Activated gamma-delta T cell treated with Interleukin-2 at 50 U/mL for 16 hours (primary cell): ENCODE results near the gene HAX1.
"Not testable (repeated sequence)": the region's sequence is repeated elsewhere in the genome, so short reads cannot be mapped to it uniquely, and the experiment has no call there.

Experiments used
- DNase-seq: peaks from one replicate; pipeline ENCODE4 v3.0.0-alpha.2; 2020

HAX1 gene

DNA sequence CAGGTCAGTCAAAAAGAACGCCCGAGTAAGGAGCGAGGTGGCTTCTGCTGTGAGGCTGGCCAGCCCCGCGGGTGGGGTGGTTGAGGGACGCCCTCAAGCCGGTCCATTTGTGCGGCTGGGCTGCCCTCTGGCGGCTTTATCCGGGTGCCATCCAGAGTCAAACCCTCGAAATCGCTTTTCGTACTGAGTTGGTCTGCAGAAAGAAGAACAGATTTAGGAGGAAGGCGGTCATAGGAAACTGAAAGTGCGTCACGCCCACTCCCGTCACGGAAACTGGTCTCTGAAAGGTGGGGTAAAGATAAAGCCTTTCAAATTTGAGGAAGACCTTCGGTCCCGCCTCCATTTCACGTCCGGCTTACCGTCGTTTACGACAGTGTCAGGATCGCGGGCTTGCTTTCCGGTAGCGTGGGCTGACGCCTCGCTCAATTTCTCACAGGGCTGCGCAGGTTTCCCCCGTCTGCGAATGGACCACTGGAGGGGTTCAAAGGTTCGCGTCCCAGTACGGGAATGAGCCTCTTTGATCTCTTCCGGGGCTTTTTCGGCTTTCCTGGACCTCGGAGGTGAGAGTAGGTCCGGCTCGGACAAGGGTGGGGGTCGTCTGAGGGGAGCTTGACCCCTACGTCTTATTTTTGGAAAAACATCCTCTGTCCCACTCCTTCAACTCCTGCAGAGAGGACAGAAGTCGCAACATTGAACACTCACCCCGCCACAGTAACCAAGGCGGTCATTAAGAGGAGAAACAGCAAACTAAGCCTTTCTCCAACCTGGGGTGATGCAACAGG lies at the start of gene HAX1:
TSS of gene HAX1 (plus strand) at position 413 of the 782 bp plus-strand sequence. CDS start at position 508, 95 bp downstream.
- peak; percentile 95 for DNase-seq

DNA sequence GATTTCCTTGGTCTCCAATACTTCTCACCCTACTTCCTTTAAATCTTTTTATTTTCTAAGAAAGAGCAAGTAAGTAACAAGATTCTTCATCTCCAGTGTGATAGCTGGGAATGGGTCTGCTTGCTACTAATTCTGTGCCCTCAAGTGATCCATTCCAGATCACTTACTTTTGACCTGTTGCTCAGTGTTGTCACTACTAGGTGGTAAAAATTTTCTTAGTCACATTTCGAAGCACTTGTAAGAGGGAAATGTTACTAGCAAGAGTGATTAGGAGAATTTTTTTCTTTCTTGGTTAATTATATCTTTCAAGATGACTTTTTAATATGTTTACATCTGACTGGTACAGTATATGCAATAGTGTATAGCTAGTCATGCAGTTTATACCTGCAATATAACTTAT lies 49.5 kb upstream of the HAX1 start:
- DNase-seq = no peak

DNA sequence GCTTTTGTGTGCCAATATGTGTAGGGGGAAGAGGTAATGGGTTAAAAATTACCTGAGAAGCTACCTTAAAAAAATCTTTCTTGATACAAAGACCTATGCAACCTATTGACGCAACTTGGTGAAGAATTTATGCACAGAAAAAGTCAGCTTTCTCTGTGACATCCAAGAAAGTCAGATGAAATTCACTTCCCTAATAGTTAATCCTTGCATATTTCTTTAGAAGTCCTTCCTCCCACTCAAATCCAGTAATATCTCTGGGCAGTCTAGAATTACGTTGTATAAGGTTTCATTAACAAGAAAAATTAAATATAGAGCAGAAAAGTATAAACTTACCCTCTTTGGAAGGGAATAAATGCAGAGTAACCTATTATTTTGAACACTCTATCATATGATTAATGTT lies 48.8 kb upstream of the HAX1 start:
- DNase-seq = no peak

GRCh38 chr1:154225370-154225769 lies 47.1 kb upstream of the HAX1 start:
- no peak for DNase-seq

DNA sequence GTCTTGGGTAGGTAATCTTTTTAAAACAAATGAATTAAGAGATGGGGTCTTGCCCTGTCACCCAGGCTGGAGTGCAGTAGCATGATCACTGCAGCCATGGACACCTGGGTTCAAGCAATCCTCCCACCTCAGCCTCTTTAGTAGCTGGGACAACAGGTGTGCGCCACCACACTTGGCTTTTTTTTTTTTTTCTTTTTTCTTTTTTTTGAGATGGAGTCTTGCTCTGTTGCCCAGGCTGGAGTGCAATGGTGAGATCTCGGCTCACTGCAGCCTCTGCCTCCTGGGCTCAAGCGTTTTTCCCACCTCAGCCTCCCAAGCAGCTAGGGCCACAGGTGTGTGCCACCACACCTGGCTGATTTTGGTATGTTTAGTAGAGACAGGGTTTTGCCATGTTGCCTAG lies 41.3 kb upstream of the HAX1 start:
- DNase-seq = not testable (repeated sequence)

- not testable (repeated sequence) for DNase-seq
Observed at GRCh38 chr1:154233127-154233526, 39.3 kb upstream of the HAX1 start.

GRCh38 chr1:154236855-154237254 lies 35.6 kb upstream of the HAX1 start:
- DNase-seq = no peak

DNA sequence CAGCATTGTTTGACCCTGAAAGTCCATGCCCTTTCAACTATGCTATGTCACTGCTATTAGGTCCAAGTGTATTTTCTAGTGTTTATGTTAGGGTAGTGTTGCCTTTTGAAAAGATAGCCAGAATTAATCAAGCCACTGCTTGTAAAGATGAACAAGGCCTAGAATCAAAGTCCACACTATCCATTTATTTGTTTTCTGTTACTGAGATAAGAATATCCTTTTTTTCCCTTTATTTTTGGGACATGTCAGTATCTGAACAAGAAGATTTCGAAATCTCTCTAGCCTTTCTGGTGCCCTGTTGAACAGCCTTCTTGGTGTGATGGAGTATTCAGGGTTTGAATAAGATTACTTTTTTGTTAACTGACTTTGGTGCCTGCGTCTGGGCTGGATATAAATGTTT lies 35.0 kb upstream of the HAX1 start:
- no peak for DNase-seq

DNA sequence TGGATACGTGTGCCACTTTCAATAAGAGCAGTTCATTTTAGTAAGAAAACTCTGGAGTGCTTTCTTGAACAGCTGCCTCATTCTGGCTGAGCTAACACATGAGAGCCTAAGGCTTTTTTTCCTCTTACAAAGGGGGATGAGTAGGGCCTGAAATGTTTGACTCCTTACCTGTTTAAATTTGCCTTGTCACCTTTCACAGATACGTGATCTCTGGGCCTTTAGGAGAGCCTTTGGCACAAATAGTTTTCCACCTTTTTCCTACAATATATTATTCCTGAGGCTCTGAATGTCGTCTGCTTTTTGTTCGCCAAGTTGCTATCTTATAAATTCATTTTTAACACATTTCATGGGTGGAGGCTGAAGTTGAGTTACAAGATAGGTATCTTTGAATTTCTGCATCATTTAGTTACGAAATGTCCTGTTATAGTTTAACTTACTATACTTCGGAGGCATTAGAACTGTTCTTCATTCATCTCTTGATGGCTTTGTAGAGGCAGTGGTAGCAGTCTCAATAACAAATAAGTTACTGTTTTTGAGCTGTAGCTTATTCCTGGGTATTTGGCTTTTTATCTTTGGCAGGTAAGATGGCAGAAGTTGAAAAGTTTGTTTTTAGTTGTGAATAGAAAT lies 34.4 kb upstream of the HAX1 start:
- DNase-seq = no peak

GRCh38 chr1:154239491-154239890 lies 32.9 kb upstream of the HAX1 start:
- no peak for DNase-seq

DNA sequence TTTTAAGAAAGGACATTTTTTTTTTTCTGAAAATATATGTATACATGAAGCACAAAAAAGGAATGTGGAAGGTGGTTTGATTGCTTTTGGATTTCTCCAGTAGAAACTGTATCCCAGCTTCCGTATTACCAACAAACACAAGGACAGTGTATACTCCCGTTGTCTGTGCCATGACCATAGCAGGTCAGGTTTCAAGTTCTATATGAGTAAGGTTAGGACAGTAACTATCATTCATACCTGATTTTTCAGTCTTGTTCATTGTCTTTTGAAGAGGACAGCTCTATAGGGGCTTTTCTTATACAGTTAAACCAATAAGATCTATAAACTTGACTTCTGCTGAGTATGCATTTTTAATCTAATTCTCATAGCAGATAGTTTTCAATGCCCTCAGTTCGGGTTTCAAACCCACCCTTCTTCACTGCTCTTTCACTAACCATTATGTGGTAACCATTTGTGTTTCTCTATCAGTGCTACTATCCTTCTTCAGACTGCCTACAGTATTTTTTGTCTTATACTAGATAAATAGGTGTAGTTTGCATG lies 32.1 kb upstream of the HAX1 start:
- DNase-seq = no peak

GRCh38 chr1:154241703-154242351 lies 30.6 kb upstream of the HAX1 start:
- DNase-seq = no peak

DNA sequence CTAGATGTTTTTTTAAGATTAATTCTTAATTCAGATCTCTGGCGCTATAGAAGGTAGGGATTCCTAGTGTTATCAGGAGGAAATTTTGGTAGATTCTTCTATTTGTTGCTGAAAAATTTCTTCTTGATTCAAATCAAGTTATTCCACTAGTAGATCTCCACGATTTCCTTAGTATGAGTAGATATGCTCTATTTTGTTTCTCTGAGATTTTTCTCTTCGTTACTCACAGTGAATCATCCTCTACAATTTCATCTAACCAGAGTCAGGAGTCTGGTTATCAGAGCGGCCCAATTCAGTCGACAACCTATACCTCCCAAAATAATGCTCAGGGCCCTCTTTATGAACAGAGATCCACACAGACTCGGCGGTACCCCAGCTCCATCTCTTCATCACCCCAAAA lies 18.8 kb upstream of the HAX1 start:
- DNase-seq = no peak

GRCh38 chr1:154256686-154257085 lies 15.7 kb upstream of the HAX1 start:
- no peak for DNase-seq

GRCh38 chr1:154258784-154259183 lies 13.6 kb upstream of the HAX1 start:
- no peak for DNase-seq

DNA sequence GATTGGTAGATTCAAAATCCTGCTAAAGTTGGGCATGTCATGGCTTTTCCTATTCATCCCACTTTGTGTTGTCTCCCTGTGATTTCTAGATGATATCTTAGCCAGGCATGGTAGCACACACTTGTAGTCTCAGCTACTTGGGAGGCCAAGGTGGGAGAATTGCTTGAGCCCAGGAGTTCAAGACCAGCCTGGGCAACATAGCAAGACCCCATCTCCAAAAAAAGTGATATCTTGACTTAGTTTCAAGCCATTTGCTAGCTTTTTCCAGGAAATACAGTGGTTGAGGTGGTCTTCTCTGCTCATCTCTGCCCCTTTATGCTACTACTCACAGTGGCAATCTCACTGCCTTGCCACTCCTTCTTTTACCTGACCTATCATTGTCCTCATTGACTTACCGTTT lies 12.3 kb upstream of the HAX1 start:
- DNase-seq = no peak

DNA sequence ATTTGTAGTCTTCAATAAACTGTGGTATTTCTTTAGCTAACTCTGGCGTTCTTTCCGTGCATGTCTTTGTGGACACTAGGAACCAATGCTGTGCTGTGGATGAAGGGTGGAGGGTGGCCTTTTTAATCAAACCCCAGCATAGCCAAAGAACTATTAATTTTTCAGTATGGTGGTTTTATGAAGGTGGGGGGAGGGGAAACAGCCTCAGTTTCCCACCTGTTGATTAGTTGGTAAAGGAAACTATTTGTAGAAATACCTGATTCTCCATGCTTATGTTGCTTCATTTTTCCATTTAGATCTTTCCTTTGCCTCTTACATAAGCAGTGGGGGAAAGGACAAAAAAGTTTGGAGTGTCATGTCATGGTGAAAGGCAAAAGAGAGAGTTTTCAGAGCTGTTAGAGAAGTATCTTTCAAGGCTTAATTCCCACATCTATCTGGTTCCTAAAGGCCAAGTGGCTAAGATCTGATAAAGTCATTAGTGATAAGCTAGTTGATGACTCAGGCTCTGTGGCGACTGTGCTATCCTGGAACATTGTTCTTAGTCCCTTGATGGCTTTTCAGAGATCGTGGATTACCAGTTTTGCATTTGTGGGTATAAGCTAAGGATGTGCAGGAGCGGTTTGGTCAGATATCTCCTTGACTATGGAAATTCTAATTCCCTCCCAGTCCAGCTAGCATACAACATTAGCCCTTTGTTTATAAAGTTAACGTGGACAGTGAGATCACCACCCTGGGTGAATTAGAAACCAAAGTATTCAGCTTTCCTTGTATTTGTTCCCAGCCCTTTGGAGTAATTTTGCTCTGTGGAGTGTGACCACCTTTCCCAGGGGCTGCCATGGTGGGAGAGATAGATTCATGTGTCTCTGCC lies 8.7 kb upstream of the HAX1 start:
- DNase-seq = no peak

DNA sequence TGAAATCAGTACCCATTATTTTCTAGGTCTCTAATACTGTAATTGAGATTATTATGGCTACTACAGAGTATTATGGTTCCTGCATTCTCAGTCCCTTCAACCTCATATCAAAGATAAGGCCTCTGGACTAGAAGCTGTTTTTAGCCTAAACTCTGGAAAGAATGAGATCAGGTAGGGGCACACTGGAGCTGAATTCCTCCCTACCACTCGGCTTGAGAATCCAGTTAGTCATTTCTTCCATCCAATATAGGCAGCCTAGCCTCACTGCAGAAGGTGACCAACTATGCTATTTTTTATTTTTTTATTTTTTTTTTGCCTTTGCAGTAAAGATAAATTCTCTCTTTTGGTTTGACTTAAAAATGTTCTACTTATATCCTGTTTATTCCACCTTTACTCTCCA lies 8.0 kb upstream of the HAX1 start:
- no peak for DNase-seq

GRCh38 chr1:154265586-154265985 lies 6.8 kb upstream of the HAX1 start:
- DNase-seq = no peak

DNA sequence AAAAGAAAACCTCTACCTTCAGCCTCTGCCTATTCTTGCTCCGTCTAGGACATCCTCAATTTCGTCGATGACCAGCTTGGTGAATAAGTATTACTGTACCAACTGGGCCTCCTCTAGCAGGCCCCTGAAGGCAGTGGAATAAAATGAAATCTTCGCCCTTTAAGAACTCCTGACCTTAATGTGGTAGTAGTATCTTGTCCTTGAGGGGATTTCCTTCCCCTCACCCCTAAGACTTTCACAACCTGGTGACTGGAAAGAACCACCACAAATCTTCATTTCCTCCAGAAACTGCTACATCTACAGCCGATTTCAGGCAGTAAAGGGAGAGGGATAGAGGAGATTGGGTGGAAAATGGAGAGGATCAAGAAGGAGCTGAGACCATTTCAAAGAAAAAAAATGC lies 1.6 kb upstream of the HAX1 start:
- DNase-seq = no peak

GRCh38 chr1:154272999-154273563 lies 652 bp downstream of the HAX1 start:
- no peak for DNase-seq

DNA sequence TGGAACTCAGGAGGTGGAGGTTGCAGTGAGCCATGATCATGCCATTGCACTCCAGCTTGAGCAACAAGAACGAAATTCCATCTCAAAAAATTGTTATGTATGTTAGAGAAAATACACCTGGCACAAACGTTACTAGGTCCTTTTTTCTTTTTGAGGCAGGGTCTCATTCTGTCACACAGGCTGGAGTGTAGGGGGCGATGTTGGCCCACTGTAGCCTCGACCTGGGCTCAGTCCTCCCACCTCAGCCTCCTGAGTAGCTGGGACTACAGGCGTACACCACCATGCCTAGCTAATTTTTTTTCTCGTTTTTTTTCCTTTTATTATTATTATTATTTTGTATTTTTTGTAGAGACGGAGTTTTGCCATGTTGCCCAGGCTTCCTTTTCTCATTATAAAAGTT lies 4.4 kb downstream of the HAX1 start:
- DNase-seq = no peak

DNA sequence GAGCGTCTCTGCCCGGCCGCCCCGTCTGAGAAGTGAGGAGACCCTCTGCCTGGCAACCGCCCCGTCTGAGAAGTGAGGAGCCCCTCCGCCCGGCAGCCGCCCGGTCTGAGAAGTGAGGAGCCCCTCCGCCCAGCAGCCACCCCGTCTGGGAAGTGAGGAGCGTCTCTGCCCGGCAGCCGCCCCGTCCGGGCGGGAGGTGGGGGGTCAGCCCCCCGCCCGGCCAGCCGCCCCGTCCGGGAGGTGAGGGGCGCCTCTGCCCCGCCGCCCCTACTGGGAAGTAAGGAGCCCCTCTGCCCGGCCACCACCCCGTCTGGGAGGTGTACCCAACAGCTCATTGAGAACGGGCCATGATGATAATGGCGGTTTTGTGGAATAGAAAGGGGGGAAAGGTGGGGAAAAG lies 15.2 kb downstream of the HAX1 start:
- DNase-seq = not testable (repeated sequence)
